PC-3 (cell line): ENCODE results near the gene CROCC. TPM values are rescaled to one million over a fixed set of nuclear protein-coding genes. Genes with fewer than 3 reads are reported as not detected.
"Not testable (repeated sequence)": the region's sequence is repeated elsewhere in the genome, so short reads cannot be mapped to it uniquely, and the experiment has no call there.

ENCODE experiments used
- ATAC-seq: fragments of 200-7000 bp; cut with Tn5 transposase; 2 replicates; pipeline ENCODE4 v1.9.1; 2020; ENCODE audit warnings: mild to moderate bottlenecking, moderate library complexity
- BruUV-seq: library from RNA; stranded (reverse); fragments of 400-500 nt; replicated peaks from 2 replicates; lab custom pipeline; 2021; lab: Mats Ljungman, UMichigan
- CTCF ChIA-PET: fragments of 300-600 bp; sonication (Branson Sonifier 250); formaldehyde crosslinking; loops from one replicate; lab custom pipeline; 2022; ENCODE audit warnings: antibody characterized with exemption; lab: Charles Lee
- POLR2A ChIA-PET: fragments of 300-600 bp; sonication (Branson Sonifier 250); formaldehyde crosslinking; loops from one replicate; lab custom pipeline; 2022; ENCODE audit warnings: antibody characterized with exemption; ENCODE audit not compliant: unreplicated experiment; lab: Charles Lee
- DNase-seq: peaks from one replicate; pipeline ENCODE4 v3.0.0-alpha.2; 2015
- H2AFZ ChIP-seq: fragments of 300-600 bp; sonication (generic); 2 replicates; pipeline ENCODE4 v1.6.0; 2016; ENCODE audit warnings: antibody characterized with exemption, low read length
- H3F3A ChIP-seq: fragments of 300-600 bp; sonication (generic); one replicate; pipeline ENCODE4 v1.6.0; 2017; ENCODE audit warnings: antibody characterized with exemption, low read length, control low read depth, mild to moderate bottlenecking; ENCODE audit not compliant: unreplicated experiment
- H3K27ac ChIP-seq: fragments of 300-600 bp; sonication (generic); 2 replicates; pipeline ENCODE4 v1.5.1; 2016; ENCODE audit warnings: mild to moderate bottlenecking, low read length
- H3K27me3 ChIP-seq: fragments of 300-600 bp; sonication (generic); 2 replicates; pipeline ENCODE4 v1.6.1; 2016; ENCODE audit warnings: low read length, mixed read lengths
- H3K36me3 ChIP-seq: fragments of 300-600 bp; sonication (generic); 2 replicates; pipeline ENCODE4 v1.6.1; 2016; ENCODE audit warnings: low read depth, mixed run types, low read length, mixed read lengths
- H3K4me1 ChIP-seq: fragments of 300-600 bp; sonication (generic); 2 replicates; pipeline ENCODE4 v1.5.1; 2016; ENCODE audit warnings: low read length; ENCODE audit not compliant: insufficient read depth
- H3K4me2 ChIP-seq: fragments of 300-600 bp; sonication (generic); 2 replicates; pipeline ENCODE4 v1.6.0; 2016; ENCODE audit warnings: low read length
- H3K4me3 ChIP-seq: fragments of 300-600 bp; sonication (generic); 2 replicates; pipeline ENCODE4 v1.5.1; 2016; ENCODE audit warnings: mild to moderate bottlenecking, low read length, mixed read lengths
- H3K79me2 ChIP-seq: fragments of 300-600 bp; sonication (generic); 2 replicates; pipeline ENCODE4 v1.6.1; 2017; ENCODE audit warnings: low read length, mixed read lengths
- H3K9ac ChIP-seq: fragments of 300-600 bp; sonication (generic); 2 replicates; pipeline ENCODE4 v1.6.0; 2016; ENCODE audit warnings: mild to moderate bottlenecking, low read length
- H3K9me2 ChIP-seq: fragments of 300-600 bp; sonication (generic); replicated peaks from 2 replicates; pipeline ENCODE4 v1.6.1; 2016; ENCODE audit warnings: mixed run types, low read length, mixed read lengths
- H3K9me3 ChIP-seq: fragments of 300-600 bp; sonication (generic); 2 replicates; pipeline ENCODE4 v1.6.1; 2016; ENCODE audit warnings: low read length, mixed read lengths
- H4K20me1 ChIP-seq: fragments of 300-600 bp; sonication (generic); 2 replicates; pipeline ENCODE4 v1.6.1; 2016; ENCODE audit warnings: low read length, mixed read lengths
- EZH2 ChIP-seq: fragments of 300-600 bp; sonication (generic); IDR thresholded peaks from one replicate; pipeline ENCODE4 v1.6.1; 2017; ENCODE audit warnings: antibody characterized with exemption, mild to moderate bottlenecking, low read length; ENCODE audit not compliant: unreplicated experiment
- EZH2phosphoT487 ChIP-seq: fragments of 300-600 bp; sonication (generic); IDR thresholded peaks from 2 replicates; pipeline ENCODE4 v1.6.1; 2018; ENCODE audit warnings: mild to moderate bottlenecking, antibody characterized with exemption, low read length, borderline replicate concordance
- intact Hi-C: fragments of 100-400 bp; cut with micrococcal nuclease; formaldehyde crosslinking; loops from 2 replicates; pipeline ENCODE4 v1.9.0; 2023
- total RNA-seq: library from RNA; depleted of rRNA; stranded (reverse); fragments of >200 nt; gene quantifications from 2 replicates; pipeline ENCODE4 v1.2.3, GENCODE V29; 2014
- TF ChIP-seq, protein P1 (sequence below): fragments of 300-600 bp; sonication (generic); conservative IDR thresholded peaks from 2 replicates; pipeline ENCODE4 v1.5.1; 2017; ENCODE audit warnings: antibody characterized with exemption, low read depth, mild to moderate bottlenecking, low read length

CROCC gene
- total RNA-seq, 1 experiment from 2014 or later, result 24.6 TPM

DNA sequence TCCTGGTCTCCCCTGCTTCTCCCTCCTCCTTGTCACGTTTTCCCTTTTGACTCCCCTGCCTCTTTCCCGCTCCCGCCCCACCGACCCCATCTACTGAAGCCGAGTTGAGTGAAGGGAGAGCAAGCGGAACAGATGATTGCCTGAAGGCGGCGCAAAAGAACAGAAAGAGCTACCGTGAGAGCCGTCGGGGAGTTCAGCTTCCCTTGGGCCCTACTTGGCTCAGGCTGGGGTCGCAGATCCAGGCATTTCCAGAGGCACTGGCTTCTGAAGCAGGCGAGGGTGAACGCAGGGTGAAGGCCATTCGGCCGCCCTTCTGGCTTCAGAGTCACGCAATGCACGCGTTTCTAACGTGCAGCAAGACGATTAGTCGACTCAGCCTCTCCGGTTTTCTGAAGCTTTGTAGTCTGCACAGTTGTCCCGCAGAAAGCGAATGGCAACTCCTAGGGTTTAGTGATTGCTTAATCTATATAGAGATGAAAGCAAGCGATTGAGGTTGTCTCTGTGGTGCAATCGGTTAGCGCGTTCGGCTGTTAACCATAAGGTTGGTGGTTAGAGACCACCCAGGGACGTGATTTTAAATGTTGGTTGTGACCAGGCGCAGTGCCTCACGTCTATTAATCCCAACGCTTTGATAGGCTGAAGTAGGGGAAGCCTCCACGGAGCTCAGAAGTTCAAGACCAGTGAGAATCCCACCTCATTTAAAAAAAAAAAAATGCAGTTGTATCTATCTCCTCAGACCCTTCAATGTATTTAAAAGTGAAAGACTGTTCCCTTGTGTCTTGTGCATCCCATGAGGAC, 46.6 kb upstream of the CROCC start:
- H4K20me1 ChIP-seq, ATAC-seq, H3K9me2 ChIP-seq, H3K9me3 ChIP-seq, DNase-seq, H3K36me3 ChIP-seq, intact Hi-C loops, H3K27ac ChIP-seq, H3F3A ChIP-seq, H3K4me3 ChIP-seq, H3K27me3 ChIP-seq, H3K4me2 ChIP-seq, POLR2A ChIA-PET, H3K79me2 ChIP-seq, H2AFZ ChIP-seq, H3K9ac ChIP-seq, BruUV-seq, CTCF ChIA-PET, H3K4me1 ChIP-seq: not testable (repeated sequence)

DNA sequence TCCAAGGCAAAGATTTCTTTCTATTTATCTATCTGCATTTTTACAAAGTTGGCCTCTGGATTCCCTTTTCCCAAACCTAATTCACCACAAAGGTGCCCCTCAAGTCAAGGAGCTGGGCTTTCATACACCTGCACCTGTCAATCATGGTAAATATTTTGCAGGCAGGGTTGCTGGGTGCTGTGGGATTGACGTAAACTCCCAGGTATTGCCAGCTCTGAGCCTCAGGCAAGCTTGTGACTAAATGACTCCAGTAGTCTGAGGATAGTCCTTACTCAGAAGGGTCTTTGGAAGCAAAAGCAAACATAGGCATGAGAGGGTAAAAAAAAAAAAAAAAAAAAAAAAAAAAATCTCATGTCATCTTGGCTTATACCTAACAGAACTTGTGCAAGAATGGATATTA, 40.0 kb upstream of the CROCC start:
- H2AFZ ChIP-seq, H3K4me2 ChIP-seq, H3K79me2 ChIP-seq, H3K9ac ChIP-seq, H3K27me3 ChIP-seq, H3K4me3 ChIP-seq, CTCF ChIA-PET, intact Hi-C loops, H3F3A ChIP-seq, DNase-seq, H3K36me3 ChIP-seq, H3K27ac ChIP-seq, ATAC-seq, H3K9me2 ChIP-seq, BruUV-seq, POLR2A ChIA-PET, H3K4me1 ChIP-seq, H4K20me1 ChIP-seq, H3K9me3 ChIP-seq: not testable (repeated sequence)

DNA sequence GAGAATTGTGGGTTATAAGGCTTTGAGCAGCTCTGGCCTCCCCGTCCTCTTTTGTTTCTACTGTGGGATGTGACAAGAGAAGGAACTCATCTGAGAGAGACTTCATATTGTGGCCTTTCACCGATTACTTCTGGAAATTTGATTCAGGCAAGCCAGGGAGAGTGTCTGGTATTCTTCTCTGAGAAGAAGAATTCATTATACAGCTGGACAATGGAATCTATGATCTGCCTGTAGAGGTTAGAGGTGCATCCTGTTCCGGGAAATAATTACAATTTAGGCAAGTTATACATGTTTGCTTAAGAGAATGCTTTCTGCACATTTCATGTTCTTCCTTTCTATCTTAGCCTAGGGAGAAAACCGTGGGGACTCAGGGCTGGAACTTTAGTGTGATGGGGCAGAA, 38.7 kb upstream of the CROCC start:
- Histone ChIP-seq H2AFZ (no peak overlapping the region), H3K79me2 (no peaks in the 10 kb centered on the region), H3K27ac (no peak overlapping the region), H3K9ac (no peak overlapping the region), H3K36me3 (no peaks in the 10 kb centered on the region), H3K9me3 (no peaks in the 10 kb centered on the region), H3K4me1 (0 out of 2 replicates have a peak, but pooled peaks cover 2% of the 10 kb centered on the region), H3F3A (no peaks in the 10 kb centered on the region), H3K4me2 (no peak overlapping the region), H3K4me3 (no peak overlapping the region), H4K20me1 (no peaks in the 10 kb centered on the region), H3K9me2 (no peaks in the 10 kb centered on the region), H3K27me3 (no peaks in the 10 kb centered on the region)
- no peak for DNase-seq
- BruUV-seq, result no TSS peak
- ChIA-PET POLR2A (no interaction called here), CTCF (no interaction called here)
- TF ChIP-seq, protein P1, sequence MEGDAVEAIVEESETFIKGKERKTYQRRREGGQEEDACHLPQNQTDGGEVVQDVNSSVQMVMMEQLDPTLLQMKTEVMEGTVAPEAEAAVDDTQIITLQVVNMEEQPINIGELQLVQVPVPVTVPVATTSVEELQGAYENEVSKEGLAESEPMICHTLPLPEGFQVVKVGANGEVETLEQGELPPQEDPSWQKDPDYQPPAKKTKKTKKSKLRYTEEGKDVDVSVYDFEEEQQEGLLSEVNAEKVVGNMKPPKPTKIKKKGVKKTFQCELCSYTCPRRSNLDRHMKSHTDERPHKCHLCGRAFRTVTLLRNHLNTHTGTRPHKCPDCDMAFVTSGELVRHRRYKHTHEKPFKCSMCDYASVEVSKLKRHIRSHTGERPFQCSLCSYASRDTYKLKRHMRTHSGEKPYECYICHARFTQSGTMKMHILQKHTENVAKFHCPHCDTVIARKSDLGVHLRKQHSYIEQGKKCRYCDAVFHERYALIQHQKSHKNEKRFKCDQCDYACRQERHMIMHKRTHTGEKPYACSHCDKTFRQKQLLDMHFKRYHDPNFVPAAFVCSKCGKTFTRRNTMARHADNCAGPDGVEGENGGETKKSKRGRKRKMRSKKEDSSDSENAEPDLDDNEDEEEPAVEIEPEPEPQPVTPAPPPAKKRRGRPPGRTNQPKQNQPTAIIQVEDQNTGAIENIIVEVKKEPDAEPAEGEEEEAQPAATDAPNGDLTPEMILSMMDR, result no peak
- no peak for TF ChIP-seq EZH2
- TF ChIP-seq EZH2phosphoT487, result no peak
- intact Hi-C loops, result no loop called here
- no peak for ATAC-seq

DNA sequence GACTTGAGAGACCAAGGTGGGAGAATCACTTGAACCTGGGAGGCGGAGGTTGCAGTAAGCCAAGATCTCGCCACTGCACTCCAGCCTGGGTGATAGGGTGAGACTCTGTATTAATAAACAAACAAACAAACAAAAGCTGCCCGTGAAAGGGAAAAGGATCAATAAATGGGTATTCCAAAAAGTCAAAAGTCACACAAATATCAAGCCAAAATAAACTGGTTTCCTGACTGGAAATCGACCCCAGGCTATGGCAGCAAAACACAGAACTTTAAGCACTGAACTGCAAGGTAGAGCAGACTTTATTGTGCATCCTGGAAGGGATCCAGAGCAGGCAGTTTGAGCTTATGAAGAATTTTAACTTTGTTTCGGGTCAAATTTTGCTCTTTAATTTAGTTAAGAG, 37.2 kb upstream of the CROCC start:
- BruUV-seq, H3K36me3 ChIP-seq, H3K4me3 ChIP-seq, H3K79me2 ChIP-seq, H3K9me3 ChIP-seq, intact Hi-C loops, H3F3A ChIP-seq, H3K9ac ChIP-seq, H3K4me2 ChIP-seq, DNase-seq, H2AFZ ChIP-seq, ATAC-seq, H4K20me1 ChIP-seq, H3K27ac ChIP-seq, H3K9me2 ChIP-seq, H3K27me3 ChIP-seq, CTCF ChIA-PET: not testable (repeated sequence)
- POLR2A ChIA-PET, result interaction anchor here (0.6 kb wide), 1 partner anchor 8 kb away, joined by 10 read pairs; no protein-coding TSS in a partner anchor
- peaks cover 10% of the 10 kb centered on the region; the same call in 1 of the 2 replicates for H3K4me1 ChIP-seq
